ENCODE data around the gene ST3GAL5. TPM values are rescaled to one million over a fixed set of nuclear protein-coding genes. Genes with fewer than 3 reads are reported as not detected.

Gene ST3GAL5
- total and polyA plus RNA-seq, 2 experiments from 2014 or later: 3.2 to 7.9 TPM

DNA sequence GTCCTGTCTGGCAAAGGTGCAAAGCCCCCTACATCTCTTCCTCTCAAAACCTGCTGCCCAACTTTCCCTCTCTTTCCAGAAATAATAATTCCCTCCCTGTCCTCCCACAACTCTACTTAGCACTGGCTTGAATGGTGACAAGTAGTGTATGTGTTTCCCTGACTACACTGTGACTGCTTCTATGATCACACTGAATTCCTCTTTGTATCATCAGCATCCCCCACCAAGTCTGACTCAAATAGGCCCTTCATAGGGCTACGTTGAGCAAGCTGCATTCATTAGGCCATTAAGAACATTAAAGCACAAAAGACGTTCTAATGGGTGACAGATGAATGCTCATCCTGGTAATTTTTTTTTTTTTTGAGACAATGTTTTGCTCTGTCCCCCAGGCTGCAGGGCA lies 13.7 kb upstream of the ST3GAL5 start (continued):
- no peak for TF ChIP-seq NANOG (IDR thresholded peaks at IDR 0.05; ENCODE audit: borderline replicate concordance)
- TF ChIP-seq, protein P1, sequence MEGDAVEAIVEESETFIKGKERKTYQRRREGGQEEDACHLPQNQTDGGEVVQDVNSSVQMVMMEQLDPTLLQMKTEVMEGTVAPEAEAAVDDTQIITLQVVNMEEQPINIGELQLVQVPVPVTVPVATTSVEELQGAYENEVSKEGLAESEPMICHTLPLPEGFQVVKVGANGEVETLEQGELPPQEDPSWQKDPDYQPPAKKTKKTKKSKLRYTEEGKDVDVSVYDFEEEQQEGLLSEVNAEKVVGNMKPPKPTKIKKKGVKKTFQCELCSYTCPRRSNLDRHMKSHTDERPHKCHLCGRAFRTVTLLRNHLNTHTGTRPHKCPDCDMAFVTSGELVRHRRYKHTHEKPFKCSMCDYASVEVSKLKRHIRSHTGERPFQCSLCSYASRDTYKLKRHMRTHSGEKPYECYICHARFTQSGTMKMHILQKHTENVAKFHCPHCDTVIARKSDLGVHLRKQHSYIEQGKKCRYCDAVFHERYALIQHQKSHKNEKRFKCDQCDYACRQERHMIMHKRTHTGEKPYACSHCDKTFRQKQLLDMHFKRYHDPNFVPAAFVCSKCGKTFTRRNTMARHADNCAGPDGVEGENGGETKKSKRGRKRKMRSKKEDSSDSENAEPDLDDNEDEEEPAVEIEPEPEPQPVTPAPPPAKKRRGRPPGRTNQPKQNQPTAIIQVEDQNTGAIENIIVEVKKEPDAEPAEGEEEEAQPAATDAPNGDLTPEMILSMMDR (conservative IDR thresholded peaks at IDR 0.05; ENCODE audit: low read depth in 2 of 2): no peak
- TF ChIP-seq CREB1 (CRISPR knock-in tag; IDR thresholded peaks at IDR 0.05; ENCODE audit: low read depth): no peak
- TF ChIP-seq ZNF331 (CRISPR knock-in tag; IDR thresholded peaks at IDR 0.05; ENCODE audit: low read depth): no peak
- no peak for TF ChIP-seq JUNB (IDR thresholded peaks at IDR 0.05; ENCODE audit: unreplicated experiment)

DNA sequence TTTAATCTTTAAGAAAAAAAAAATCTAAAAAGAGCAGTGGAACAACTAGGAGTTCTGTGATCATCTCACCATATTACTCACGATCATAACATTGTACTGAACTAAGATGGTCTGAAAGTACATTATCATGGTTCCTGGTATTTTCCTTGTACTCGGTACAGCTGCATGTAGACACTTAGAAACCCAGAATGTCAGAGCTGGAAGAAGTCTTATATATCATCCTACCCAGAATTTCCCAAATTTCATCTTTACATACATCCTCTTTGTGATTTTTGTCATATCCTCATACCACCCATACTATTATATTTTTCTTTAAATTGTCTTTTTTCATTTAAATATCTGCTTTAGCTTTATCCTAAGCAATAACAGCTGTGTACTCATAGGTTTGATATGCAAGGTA lies 12.4 kb upstream of the ST3GAL5 start:
- Mint-ChIP-seq H3K36me3 (ENCODE audit: low read depth) (no peaks in the 10 kb centered on the region), H3K27me3 (ENCODE audit: insufficient read depth, low read depth, poor library complexity) (no peaks in the 10 kb centered on the region), H3K9me3 (no peaks in the 10 kb centered on the region), H3K27ac (no peak overlapping the region), H3K4me1 (peaks cover 5% of the 10 kb centered on the region; the same call in 2 of the 3 replicates), H3K4me3 (no peak overlapping the region)
- Histone ChIP-seq H3F3A (replicated peaks; ENCODE audit: low read depth) (no peaks in the 10 kb centered on the region), H3K27me3 (ENCODE audit: insufficient read depth) (no peaks in the 10 kb centered on the region), H2AFZ (no peak overlapping the region), H4K20me1 (replicated peaks; ENCODE audit: insufficient read depth) (no peaks in the 10 kb centered on the region), H3K4me2 (no peak overlapping the region), H3K4me3 (no peak overlapping the region), H3K79me2 (replicated peaks; ENCODE audit: insufficient read depth) (no peaks in the 10 kb centered on the region), H3K27ac (ENCODE audit: low read depth) (no peak overlapping the region), H3K9me2 (ENCODE audit: insufficient read depth) (0 out of 2 replicates have a peak, but pooled peaks cover 5% of the 10 kb centered on the region), H3K36me3 (ENCODE audit: insufficient read depth) (no peaks in the 10 kb centered on the region), H3K4me1 (ENCODE audit: insufficient read depth) (peaks cover 3% of the 10 kb centered on the region)
- TF ChIP-seq ZNF114 (CRISPR knock-in tag; IDR thresholded peaks at IDR 0.05) (no peak), STAT1 (IDR thresholded peaks at IDR 0.05; ENCODE audit: unreplicated experiment) (no peak), EZH2 (IDR thresholded peaks at IDR 0.05; ENCODE audit: low read depth, unreplicated experiment) (no peak), NANOG (IDR thresholded peaks at IDR 0.05; ENCODE audit: borderline replicate concordance) (no peak), POLR2AphosphoS5 (IDR thresholded peaks at IDR 0.05; ENCODE audit: low read depth) (no peak)
- TF ChIP-seq, protein P2, sequence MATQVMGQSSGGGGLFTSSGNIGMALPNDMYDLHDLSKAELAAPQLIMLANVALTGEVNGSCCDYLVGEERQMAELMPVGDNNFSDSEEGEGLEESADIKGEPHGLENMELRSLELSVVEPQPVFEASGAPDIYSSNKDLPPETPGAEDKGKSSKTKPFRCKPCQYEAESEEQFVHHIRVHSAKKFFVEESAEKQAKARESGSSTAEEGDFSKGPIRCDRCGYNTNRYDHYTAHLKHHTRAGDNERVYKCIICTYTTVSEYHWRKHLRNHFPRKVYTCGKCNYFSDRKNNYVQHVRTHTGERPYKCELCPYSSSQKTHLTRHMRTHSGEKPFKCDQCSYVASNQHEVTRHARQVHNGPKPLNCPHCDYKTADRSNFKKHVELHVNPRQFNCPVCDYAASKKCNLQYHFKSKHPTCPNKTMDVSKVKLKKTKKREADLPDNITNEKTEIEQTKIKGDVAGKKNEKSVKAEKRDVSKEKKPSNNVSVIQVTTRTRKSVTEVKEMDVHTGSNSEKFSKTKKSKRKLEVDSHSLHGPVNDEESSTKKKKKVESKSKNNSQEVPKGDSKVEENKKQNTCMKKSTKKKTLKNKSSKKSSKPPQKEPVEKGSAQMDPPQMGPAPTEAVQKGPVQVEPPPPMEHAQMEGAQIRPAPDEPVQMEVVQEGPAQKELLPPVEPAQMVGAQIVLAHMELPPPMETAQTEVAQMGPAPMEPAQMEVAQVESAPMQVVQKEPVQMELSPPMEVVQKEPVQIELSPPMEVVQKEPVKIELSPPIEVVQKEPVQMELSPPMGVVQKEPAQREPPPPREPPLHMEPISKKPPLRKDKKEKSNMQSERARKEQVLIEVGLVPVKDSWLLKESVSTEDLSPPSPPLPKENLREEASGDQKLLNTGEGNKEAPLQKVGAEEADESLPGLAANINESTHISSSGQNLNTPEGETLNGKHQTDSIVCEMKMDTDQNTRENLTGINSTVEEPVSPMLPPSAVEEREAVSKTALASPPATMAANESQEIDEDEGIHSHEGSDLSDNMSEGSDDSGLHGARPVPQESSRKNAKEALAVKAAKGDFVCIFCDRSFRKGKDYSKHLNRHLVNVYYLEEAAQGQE (IDR thresholded peaks at IDR 0.05; ENCODE audit: unreplicated experiment): no peak
- TF ChIP-seq, protein P3, sequence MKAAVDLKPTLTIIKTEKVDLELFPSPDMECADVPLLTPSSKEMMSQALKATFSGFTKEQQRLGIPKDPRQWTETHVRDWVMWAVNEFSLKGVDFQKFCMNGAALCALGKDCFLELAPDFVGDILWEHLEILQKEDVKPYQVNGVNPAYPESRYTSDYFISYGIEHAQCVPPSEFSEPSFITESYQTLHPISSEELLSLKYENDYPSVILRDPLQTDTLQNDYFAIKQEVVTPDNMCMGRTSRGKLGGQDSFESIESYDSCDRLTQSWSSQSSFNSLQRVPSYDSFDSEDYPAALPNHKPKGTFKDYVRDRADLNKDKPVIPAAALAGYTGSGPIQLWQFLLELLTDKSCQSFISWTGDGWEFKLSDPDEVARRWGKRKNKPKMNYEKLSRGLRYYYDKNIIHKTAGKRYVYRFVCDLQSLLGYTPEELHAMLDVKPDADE (IDR thresholded peaks at IDR 0.05): no peak
- TF ChIP-seq, protein P1 (conservative IDR thresholded peaks at IDR 0.05; ENCODE audit: low read depth in 2 of 2): no peak
- no peak for DNase-seq (ENCODE audit: low spot score)
- no peak for ATAC-seq

Measured in GM23338 (cell line).